HEK293 (cell line): Measurements from ENCODE around the gene PFDN1.
A peak's percentile ranks its signal among the peaks of the same experiment; 100 is the strongest.

Experiments used
- CTCF ChIA-PET: fragments of 350-600 bp; formaldehyde crosslinking; extraction: SDS; loops from one replicate; lab custom pipeline; 2021; ENCODE audit warnings: antibody characterized with exemption; lab: Yijun Ruan, JAX
- POLR2A ChIA-PET: fragments of 300-600 bp; formaldehyde crosslinking; extraction: SDS; loops from one replicate; lab custom pipeline; 2020; ENCODE audit warnings: antibody characterized with exemption, inconsistent platforms; lab: Yijun Ruan, JAX
- H3K27ac ChIP-seq: fragments of 200-500 bp; sonication (Bioruptor generic); 2 replicates; pipeline ENCODE4 v1.5.1; 2014; ENCODE audit warnings: low read depth, low read length, control low read depth, inconsistent platforms; ENCODE audit errors: extremely low read depth
- H3K36me3 ChIP-seq, 2 experiments: fragments of 200-500 bp in 1 of 2; sonication (Bioruptor generic) in 1 of 2; 1 replicate in 1 of 2; 2 replicates in 1 of 2; pipeline ENCODE4 v1.5.1; 2014 to 2017; ENCODE audit warnings: inconsistent platforms in 2 of 2, low read length in 2 of 2; ENCODE audit not compliant: control insufficient read depth in 2 of 2, insufficient read depth in 1 of 2
- H3K4me1 ChIP-seq: fragments of 200-500 bp; sonication (Bioruptor generic); 2 replicates; pipeline ENCODE4 v1.5.1; 2014; ENCODE audit warnings: mild to moderate bottlenecking, low read length, inconsistent platforms; ENCODE audit not compliant: control insufficient read depth, insufficient read depth
- H3K4me3 ChIP-seq: 2 replicates; pipeline ENCODE4 v1.5.1; 2011; ENCODE audit warnings: low read depth, mild to moderate bottlenecking, control low read depth, low read length, moderate library complexity
- H3K9me3 ChIP-seq: fragments of 200-500 bp; sonication (Bioruptor generic); 2 replicates; pipeline ENCODE4 v1.5.1; 2014; ENCODE audit warnings: low read depth, low read length, inconsistent platforms; ENCODE audit not compliant: control insufficient read depth, insufficient read depth
- GFI1B ChIP-seq: fragments of 450-650 bp; formaldehyde crosslinking; IDR thresholded peaks from 2 replicates; pipeline ENCODE4 v1.5.1; 2016; ENCODE audit warnings: missing biosample characterization, missing genetic modification characterization
- GLIS1 ChIP-seq: fragments of 450-650 bp; formaldehyde crosslinking; IDR thresholded peaks from 2 replicates; pipeline ENCODE4 v1.5.1; 2016; ENCODE audit warnings: missing biosample characterization, missing genetic modification characterization
- HOXD13 ChIP-seq: sonication (generic); formaldehyde crosslinking; IDR thresholded peaks from 2 replicates; pipeline ENCODE4 v1.8.0; 2022; ENCODE audit warnings: missing genetic modification reagents, borderline replicate concordance
- INSM2 ChIP-seq: fragments of 450-650 bp; formaldehyde crosslinking; IDR thresholded peaks from 2 replicates; pipeline ENCODE4 v1.5.1; 2016; ENCODE audit warnings: missing biosample characterization, missing genetic modification characterization
- MZF1 ChIP-seq: fragments of 450-650 bp; formaldehyde crosslinking; IDR thresholded peaks from 2 replicates; pipeline ENCODE4 v1.5.1; 2017; ENCODE audit warnings: missing biosample characterization, missing genetic modification characterization, borderline replicate concordance
- SALL2 ChIP-seq: fragments of 450-650 bp; formaldehyde crosslinking; IDR thresholded peaks from 2 replicates; pipeline ENCODE4 v1.5.0; 2017; ENCODE audit warnings: missing biosample characterization, mild to moderate bottlenecking, missing genetic modification characterization, borderline replicate concordance
- SETDB1 ChIP-seq: IDR thresholded peaks from one replicate; pipeline ENCODE4 v1.6.1; 2017; ENCODE audit warnings: mild to moderate bottlenecking, low read length, moderate library complexity, mixed read lengths; ENCODE audit not compliant: insufficient read length
- ZBTB11 ChIP-seq: fragments of 450-650 bp; formaldehyde crosslinking; conservative IDR thresholded peaks from 2 replicates; pipeline ENCODE4 v1.5.1; 2016; ENCODE audit warnings: low read depth, missing biosample characterization, missing genetic modification characterization
- ZBTB8A ChIP-seq: fragments of 450-650 bp; formaldehyde crosslinking; IDR thresholded peaks from 2 replicates; pipeline ENCODE4 v1.5.1; 2016; ENCODE audit warnings: missing biosample characterization, missing genetic modification characterization
- ZFP3 ChIP-seq: fragments of 450-650 bp; formaldehyde crosslinking; IDR thresholded peaks from 2 replicates; pipeline ENCODE4 v1.5.1; 2016; ENCODE audit warnings: low read depth, missing biosample characterization, missing genetic modification characterization
- ZNF24 ChIP-seq: fragments of 450-650 bp; formaldehyde crosslinking; IDR thresholded peaks from 2 replicates; pipeline ENCODE4 v1.5.1; 2016; ENCODE audit warnings: missing biosample characterization, missing genetic modification characterization
- ZNF362 ChIP-seq: fragments of 450-650 bp; formaldehyde crosslinking; IDR thresholded peaks from 2 replicates; pipeline ENCODE4 v1.5.1; 2016; ENCODE audit warnings: missing biosample characterization, missing genetic modification characterization
- ZNF449 ChIP-seq: fragments of 450-650 bp; formaldehyde crosslinking; IDR thresholded peaks from 2 replicates; pipeline ENCODE4 v1.5.1; 2017; ENCODE audit warnings: missing biosample characterization, mild to moderate bottlenecking, missing genetic modification characterization, moderate library complexity
- ZNF561 ChIP-seq: fragments of 450-650 bp; IDR thresholded peaks from 2 replicates; pipeline ENCODE4 v1.5.1; 2018; ENCODE audit warnings: missing biosample characterization, missing genetic modification characterization, borderline replicate concordance
- ZNF629 ChIP-seq: fragments of 450-650 bp; formaldehyde crosslinking; IDR thresholded peaks from 2 replicates; pipeline ENCODE4 v1.5.1; 2017; ENCODE audit warnings: missing biosample characterization, missing genetic modification characterization
- ZNF707 ChIP-seq: fragments of 450-650 bp; formaldehyde crosslinking; IDR thresholded peaks from 2 replicates; pipeline ENCODE4 v1.5.1; 2016; ENCODE audit warnings: missing biosample characterization, missing genetic modification characterization
- ZSCAN16 ChIP-seq: fragments of 450-650 bp; formaldehyde crosslinking; IDR thresholded peaks from 2 replicates; pipeline ENCODE4 v1.5.1; 2016; ENCODE audit warnings: missing biosample characterization, missing genetic modification characterization
- ZXDB ChIP-seq: fragments of 450-650 bp; formaldehyde crosslinking; IDR thresholded peaks from 2 replicates; pipeline ENCODE4 v1.5.1; 2016; ENCODE audit warnings: missing biosample characterization, missing genetic modification characterization
- TF ChIP-seq, protein P1 (sequence below): fragments of 450-650 bp; formaldehyde crosslinking; conservative IDR thresholded peaks from 2 replicates; pipeline ENCODE4 v1.5.1; 2016; ENCODE audit warnings: low read depth, missing biosample characterization, missing genetic modification characterization
- TF ChIP-seq, protein P2 (sequence below): fragments of 450-650 bp; formaldehyde crosslinking; IDR thresholded peaks from 2 replicates; pipeline ENCODE4 v1.5.1; 2016; ENCODE audit warnings: missing biosample characterization, missing genetic modification characterization

The PFDN1 gene

DNA sequence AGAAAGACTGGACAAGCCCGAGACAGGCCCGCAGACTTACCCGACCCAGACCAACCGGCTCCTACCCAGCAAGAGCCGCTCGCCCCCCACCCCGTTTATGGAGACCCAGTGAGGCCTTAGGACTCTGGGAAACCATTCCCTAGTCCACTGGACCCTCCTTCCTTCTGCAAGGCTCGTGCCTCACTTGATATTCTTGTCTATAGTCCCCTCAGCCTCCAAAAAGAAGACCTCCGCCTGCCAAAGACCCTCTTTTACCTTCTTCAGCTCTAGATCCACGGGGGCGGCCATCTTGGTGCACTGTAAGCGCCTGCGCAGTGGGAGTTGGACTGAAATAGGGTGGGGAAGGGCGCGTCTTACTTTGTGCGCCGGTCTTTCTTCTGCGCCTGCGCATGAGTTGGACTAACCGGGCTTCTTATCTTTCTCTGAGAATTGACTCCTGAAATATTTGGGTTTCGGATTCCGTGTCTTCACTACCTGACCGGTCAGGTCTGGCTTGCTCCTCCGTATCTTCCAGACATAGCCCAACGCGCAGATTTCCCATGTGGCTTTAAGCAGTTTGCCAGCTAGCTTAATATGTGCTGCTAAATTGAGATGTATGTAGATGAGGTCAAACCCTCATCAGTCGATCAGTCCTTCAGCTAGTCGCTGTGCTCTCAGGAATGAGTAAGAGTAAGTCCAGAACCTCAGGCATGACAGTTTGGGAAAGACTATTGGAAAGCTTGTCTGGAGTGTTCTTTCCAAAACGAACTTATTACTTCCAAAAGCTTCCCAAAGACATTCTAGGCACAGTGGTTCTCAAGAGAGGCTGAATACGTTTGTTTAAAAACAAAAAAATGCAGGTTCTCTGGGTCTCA lies at the start of gene PFDN1 (continued):
- no peak for TF ChIP-seq GFI1B (tag by site-specific recombination)
- peak; percentile 41; the same call in 1 of the 2 replicates for TF ChIP-seq ZNF24 (tag by site-specific recombination)
- TF ChIP-seq SALL2 (tag by site-specific recombination) = no peak
- TF ChIP-seq ZFP3 = no peak
- no peak for TF ChIP-seq GLIS1
- TF ChIP-seq HOXD13 = no peak
- TF ChIP-seq, protein P1, sequence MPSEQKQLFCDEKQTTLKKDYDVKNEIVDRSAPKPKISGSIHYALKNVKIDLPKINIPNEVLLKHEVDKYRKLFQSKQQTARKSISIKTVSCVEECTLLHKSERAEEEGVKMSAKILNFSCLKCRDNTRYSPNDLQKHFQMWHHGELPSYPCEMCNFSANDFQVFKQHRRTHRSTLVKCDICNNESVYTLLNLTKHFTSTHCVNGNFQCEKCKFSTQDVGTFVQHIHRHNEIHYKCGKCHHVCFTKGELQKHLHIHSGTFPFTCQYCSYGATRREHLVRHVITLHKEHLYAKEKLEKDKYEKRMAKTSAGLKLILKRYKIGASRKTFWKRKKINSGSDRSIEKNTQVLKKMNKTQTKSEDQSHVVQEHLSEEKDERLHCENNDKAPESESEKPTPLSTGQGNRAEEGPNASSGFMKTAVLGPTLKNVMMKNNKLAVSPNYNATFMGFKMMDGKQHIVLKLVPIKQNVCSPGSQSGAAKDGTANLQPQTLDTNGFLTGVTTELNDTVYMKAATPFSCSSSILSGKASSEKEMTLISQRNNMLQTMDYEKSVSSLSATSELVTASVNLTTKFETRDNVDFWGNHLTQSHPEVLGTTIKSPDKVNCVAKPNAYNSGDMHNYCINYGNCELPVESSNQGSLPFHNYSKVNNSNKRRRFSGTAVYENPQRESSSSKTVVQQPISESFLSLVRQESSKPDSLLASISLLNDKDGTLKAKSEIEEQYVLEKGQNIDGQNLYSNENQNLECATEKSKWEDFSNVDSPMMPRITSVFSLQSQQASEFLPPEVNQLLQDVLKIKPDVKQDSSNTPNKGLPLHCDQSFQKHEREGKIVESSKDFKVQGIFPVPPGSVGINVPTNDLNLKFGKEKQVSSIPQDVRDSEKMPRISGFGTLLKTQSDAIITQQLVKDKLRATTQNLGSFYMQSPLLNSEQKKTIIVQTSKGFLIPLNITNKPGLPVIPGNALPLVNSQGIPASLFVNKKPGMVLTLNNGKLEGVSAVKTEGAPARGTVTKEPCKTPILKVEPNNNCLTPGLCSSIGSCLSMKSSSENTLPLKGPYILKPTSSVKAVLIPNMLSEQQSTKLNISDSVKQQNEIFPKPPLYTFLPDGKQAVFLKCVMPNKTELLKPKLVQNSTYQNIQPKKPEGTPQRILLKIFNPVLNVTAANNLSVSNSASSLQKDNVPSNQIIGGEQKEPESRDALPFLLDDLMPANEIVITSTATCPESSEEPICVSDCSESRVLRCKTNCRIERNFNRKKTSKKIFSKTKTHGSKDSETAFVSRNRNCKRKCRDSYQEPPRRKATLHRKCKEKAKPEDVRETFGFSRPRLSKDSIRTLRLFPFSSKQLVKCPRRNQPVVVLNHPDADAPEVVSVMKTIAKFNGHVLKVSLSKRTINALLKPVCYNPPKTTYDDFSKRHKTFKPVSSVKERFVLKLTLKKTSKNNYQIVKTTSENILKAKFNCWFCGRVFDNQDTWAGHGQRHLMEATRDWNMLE (tag by site-specific recombination) = 0 out of 2 replicates have a peak, but pooled peaks have one; percentile 17
- no peak for TF ChIP-seq SETDB1
- TF ChIP-seq INSM2 (tag by site-specific recombination) = no peak

DNA sequence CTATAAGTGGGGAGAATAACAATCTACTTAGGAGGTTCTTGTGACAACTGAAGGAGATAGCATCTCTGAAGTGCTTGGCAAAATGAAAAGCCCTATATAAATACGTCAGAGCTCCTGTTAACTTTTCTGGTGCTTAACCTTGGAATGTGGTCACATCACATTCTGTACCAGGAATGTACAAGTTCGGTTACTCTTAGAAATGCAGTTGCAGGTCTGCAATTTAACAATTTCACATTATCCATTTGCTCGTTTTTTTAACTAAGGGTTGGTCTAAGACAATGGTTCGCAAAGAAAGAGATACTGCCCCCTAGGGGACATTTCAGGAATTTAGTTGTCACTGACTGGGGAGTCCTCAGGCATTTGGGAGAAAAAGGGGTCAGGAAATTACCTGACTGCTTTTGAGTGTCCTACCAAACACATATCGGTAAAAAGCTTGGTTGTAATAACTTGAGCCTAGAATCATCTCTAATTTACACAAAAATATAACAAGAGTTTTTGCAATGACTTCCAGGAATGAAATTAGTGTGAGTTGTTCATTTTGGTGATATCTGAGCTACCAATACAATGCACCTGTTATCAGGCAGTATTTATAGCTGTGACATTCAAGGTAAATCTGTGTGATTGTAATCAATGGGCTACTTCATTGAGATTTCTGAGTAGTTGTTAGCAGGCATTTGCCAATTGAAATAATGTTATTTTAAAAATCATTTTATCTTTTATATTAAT lies 48.9 kb upstream of the PFDN1 start:
- no peak overlapping the region for H3K4me3 ChIP-seq
- ChIA-PET CTCF (interaction anchor here (0.6 to 17.1 kb wide), 74 partner anchors 8 to 1709 kb away, joined by 3 to 660 read pairs (median 4); partner anchors contain the start of genes PFDN1, SLC4A9 and TMCO6), POLR2A (no interaction called here)
- TF ChIP-seq, protein P2, sequence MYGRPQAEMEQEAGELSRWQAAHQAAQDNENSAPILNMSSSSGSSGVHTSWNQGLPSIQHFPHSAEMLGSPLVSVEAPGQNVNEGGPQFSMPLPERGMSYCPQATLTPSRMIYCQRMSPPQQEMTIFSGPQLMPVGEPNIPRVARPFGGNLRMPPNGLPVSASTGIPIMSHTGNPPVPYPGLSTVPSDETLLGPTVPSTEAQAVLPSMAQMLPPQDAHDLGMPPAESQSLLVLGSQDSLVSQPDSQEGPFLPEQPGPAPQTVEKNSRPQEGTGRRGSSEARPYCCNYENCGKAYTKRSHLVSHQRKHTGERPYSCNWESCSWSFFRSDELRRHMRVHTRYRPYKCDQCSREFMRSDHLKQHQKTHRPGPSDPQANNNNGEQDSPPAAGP (tag by site-specific recombination) = no peak
- TF ChIP-seq ZSCAN16 (tag by site-specific recombination) (no peak), MZF1 (no peak), ZNF707 (tag by site-specific recombination) (no peak), ZNF561 (no peak), ZBTB11 (tag by site-specific recombination) (no peak), ZNF362 (peak; percentile 70), ZNF449 (tag by site-specific recombination) (no peak), ZBTB8A (no peak), ZXDB (tag by site-specific recombination) (no peak), ZNF629 (0 out of 2 replicates have a peak, but pooled peaks have one; percentile 25)

More for the DNA sequence above, 48.9 kb upstream of the PFDN1 start:
- Histone ChIP-seq H3K9me3 (no peaks in the 10 kb centered on the region), H3K36me3 (no peaks in the 10 kb centered on the region), H3K27ac (no peak overlapping the region), H3K4me1 (no peaks in the 10 kb centered on the region)
